B cell (primary cell): ENCODE results near the gene SLC6A6. TPM values are rescaled to one million over a fixed set of nuclear protein-coding genes. Genes with fewer than 3 reads are reported as not detected.

Experiments used
- ATAC-seq: fragments of 200-7000 bp; cut with Tn5 transposase; one replicate; pipeline ENCODE4 v1.10.0; 2021; ENCODE audit warnings: low read depth, mild to moderate bottlenecking, moderate number of reproducible peaks, moderate library complexity
- CTCF ChIA-PET: fragments of 350-600 bp; sonication (Branson Sonifier 250); formaldehyde crosslinking; loops from one replicate; lab custom pipeline; 2021; ENCODE audit warnings: antibody characterized with exemption, inconsistent platforms; lab: Charles Lee
- POLR2A ChIA-PET: fragments of 350-600 bp; sonication (Branson Sonifier 250); formaldehyde crosslinking; loops from one replicate; lab custom pipeline; 2021; ENCODE audit warnings: antibody characterized with exemption; lab: Charles Lee
- DNase-seq: peaks from one replicate; pipeline ENCODE4 v3.0.0; 2013
- H2AFZ ChIP-seq: 2 replicates; pipeline ENCODE4 v1.6.1; 2012; ENCODE audit warnings: mild to moderate bottlenecking, low read depth, low read length; ENCODE audit not compliant: insufficient read depth, poor library complexity, severe bottlenecking
- H3K27ac ChIP-seq, 2 donors: 1 replicate in 1 of 2; 2 replicates in 1 of 2; pipeline ENCODE4 v1.5.1; 2012 to 2013; ENCODE audit warnings: low read length in 2 of 2, mild to moderate bottlenecking in 2 of 2, moderate library complexity in 1 of 2
- H3K27me3 ChIP-seq, 4 experiments: fragments of 200-600 bp in 1 of 4; sonication (generic) in 1 of 4; replicated peaks in 1 of 4; 1 replicate in 2 of 4; 2 replicates in 2 of 4; pipeline versions ENCODE4 v1.6.1 to v1.7.0; 2013 to 2016; ENCODE audit warnings: low read length in 3 of 4, mild to moderate bottlenecking in 2 of 4, mixed read lengths in 1 of 4, moderate library complexity in 1 of 4; ENCODE audit not compliant: insufficient read depth in 4 of 4, control insufficient read depth in 3 of 4; ENCODE audit errors: control extremely low read depth in 1 of 4
- H3K36me3 ChIP-seq, 2 experiments: replicated peaks in 1 of 2; 1 replicate in 1 of 2; 2 replicates in 1 of 2; pipeline versions ENCODE4 v1.6.1 to v1.7.1; 2013; ENCODE audit warnings: low read length in 1 of 2; ENCODE audit not compliant: insufficient read depth in 2 of 2, control insufficient read depth in 1 of 2; ENCODE audit errors: control extremely low read depth in 1 of 2, extremely low read depth in 1 of 2
- H3K4me1 ChIP-seq, 2 donors: fragments of 200-600 bp in 1 of 2; sonication (generic) in 1 of 2; 1 replicate in 1 of 2; 2 replicates in 1 of 2; pipeline versions ENCODE4 v1.5.1 to v1.6.1; 2013 to 2017; ENCODE audit warnings: low read length in 2 of 2; ENCODE audit not compliant: control insufficient read depth in 2 of 2, insufficient read depth in 2 of 2
- H3K4me2 ChIP-seq: replicated peaks from 2 replicates; pipeline ENCODE3; 2012; ENCODE audit warnings: mild to moderate bottlenecking, low read depth, low read length; ENCODE audit not compliant: poor library complexity, severe bottlenecking
- H3K4me3 ChIP-seq, 5 experiments: fragments of 200-600 bp in 1 of 5; sonication (generic) in 1 of 5; 1 replicate in 3 of 5; 2 replicates in 2 of 5; pipeline versions ENCODE4 v1.5.1 to v1.7.0; 2011 to 2016; ENCODE audit warnings: low read length in 4 of 5, mild to moderate bottlenecking in 4 of 5, low read depth in 2 of 5, control low read depth in 1 of 5, moderate library complexity in 1 of 5; ENCODE audit not compliant: insufficient read depth in 1 of 5; ENCODE audit errors: control extremely low read depth in 1 of 5, extremely low read depth in 1 of 5
- H3K79me2 ChIP-seq: fragments of 200-600 bp; sonication (generic); one replicate; pipeline ENCODE4 v1.6.0; 2016; ENCODE audit warnings: low read length; ENCODE audit not compliant: control insufficient read depth, insufficient read depth
- H3K9ac ChIP-seq: fragments of 200-600 bp; sonication (generic); 2 replicates; pipeline ENCODE4 v1.6.1; 2017; ENCODE audit warnings: mild to moderate bottlenecking, low read length, moderate library complexity
- H3K9me3 ChIP-seq, 3 donors: one replicate each; pipeline versions ENCODE4 v1.6.1 to v1.7.1; 2013; ENCODE audit warnings: low read length in 2 of 3; ENCODE audit not compliant: control insufficient read depth in 2 of 3, insufficient read depth in 1 of 3; ENCODE audit errors: control extremely low read depth in 1 of 3
- H4K20me1 ChIP-seq: 2 replicates; pipeline ENCODE4 v1.6.0; 2012; ENCODE audit warnings: mild to moderate bottlenecking, low read length; ENCODE audit not compliant: insufficient read depth, control insufficient read depth, poor library complexity, severe bottlenecking
- H3K27ac Mint-ChIP-seq: one replicate; pipeline ENCODE4 v1.8.0; 2021; ENCODE audit warnings: mixed read lengths
- H3K27me3 Mint-ChIP-seq: one replicate; pipeline ENCODE4 v1.8.0; 2021; ENCODE audit warnings: mixed read lengths
- H3K4me1 Mint-ChIP-seq: one replicate; pipeline ENCODE4 v1.8.0; 2021; ENCODE audit warnings: mixed read lengths
- H3K4me3 Mint-ChIP-seq: one replicate; pipeline ENCODE4 v1.8.0; 2021; ENCODE audit warnings: mixed read lengths
- H3K9me3 Mint-ChIP-seq: one replicate; pipeline ENCODE4 v1.8.0; 2022; ENCODE audit warnings: mixed read lengths; ENCODE audit not compliant: insufficient read depth
- EZH2 ChIP-seq: IDR thresholded peaks from 2 replicates; pipeline ENCODE4 v1.6.1; 2012; ENCODE audit warnings: borderline replicate concordance, low read depth, mild to moderate bottlenecking, moderate library complexity, low read length; ENCODE audit not compliant: insufficient read depth, poor library complexity, severe bottlenecking
- WGBS: methylation state at CpG from one replicate; pipeline ENCODE4 v1.1.5; 2013; ENCODE audit warnings: missing lambda C conversion rate; ENCODE audit not compliant: insufficient coverage; 5-methylcytosine and 5-hydroxymethylcytosine counted together
- intact Hi-C: fragments of 100-400 bp; cut with micrococcal nuclease; formaldehyde crosslinking; loops from one replicate; pipeline ENCODE4 v1.10.0; 2022
- polyA plus RNA-seq: library from polyadenylated mRNA; depleted of rRNA; stranded (reverse); fragments of >200 nt; gene quantifications from 2 replicates; pipeline ENCODE4 v1.2.3, GENCODE V29; 2012
- total RNA-seq, 2 donors: library from RNA; stranded (reverse); fragments of 120-200 nt in 1 of 2; gene quantifications; 1 replicate in 1 of 2; 2 replicates in 1 of 2; pipeline versions ENCODE4 v1.2.3 to v1.2.4, GENCODE V29; 2013 to 2022
- TF ChIP-seq, protein P1 (sequence below): fragments of 200-600 bp; IDR thresholded peaks from one replicate; pipeline ENCODE4 v1.8.0; 2022; ENCODE audit warnings: antibody characterized with exemption, mild to moderate bottlenecking

SLC6A6 gene
- total and polyA plus RNA-seq, 2 donors (not counting 1 experiment from before 2014, with no cell fraction given), result 34.2 to 48.7 TPM

GRCh38 chr3:14467814-14468620 lies 65.6 kb downstream of the SLC6A6 start:
- no peak overlapping the region for H3K4me3 ChIP-seq
- intact Hi-C loops, result loop anchor here (1.0 kb wide), 4 partner anchors 36 to 265 kb away; partner anchors contain the start of gene SLC6A6
- H3K4me2 ChIP-seq, result no peak overlapping the region
- peaks cover 0 to 56% of the 10 kb centered on the region in 2 experiments for H3K36me3 ChIP-seq
- POLR2A ChIA-PET, result interaction anchor here (0.9 kb wide), 1 partner anchor 31 kb away, joined by 3 read pairs; no protein-coding TSS in a partner anchor
- peaks cover 2% of the 10 kb centered on the region for H3K4me1 Mint-ChIP-seq
- no peak overlapping the region for H3K27ac Mint-ChIP-seq
- no peaks in the 10 kb centered on the region for H4K20me1 ChIP-seq
- H3K9me3 Mint-ChIP-seq, result no peaks in the 10 kb centered on the region
- 72% methylated on average over 7 of the region's 15 CpGs for WGBS
- H3K4me3 Mint-ChIP-seq, result no peak overlapping the region
- TF ChIP-seq EZH2, result no peak
- TF ChIP-seq, protein P1, sequence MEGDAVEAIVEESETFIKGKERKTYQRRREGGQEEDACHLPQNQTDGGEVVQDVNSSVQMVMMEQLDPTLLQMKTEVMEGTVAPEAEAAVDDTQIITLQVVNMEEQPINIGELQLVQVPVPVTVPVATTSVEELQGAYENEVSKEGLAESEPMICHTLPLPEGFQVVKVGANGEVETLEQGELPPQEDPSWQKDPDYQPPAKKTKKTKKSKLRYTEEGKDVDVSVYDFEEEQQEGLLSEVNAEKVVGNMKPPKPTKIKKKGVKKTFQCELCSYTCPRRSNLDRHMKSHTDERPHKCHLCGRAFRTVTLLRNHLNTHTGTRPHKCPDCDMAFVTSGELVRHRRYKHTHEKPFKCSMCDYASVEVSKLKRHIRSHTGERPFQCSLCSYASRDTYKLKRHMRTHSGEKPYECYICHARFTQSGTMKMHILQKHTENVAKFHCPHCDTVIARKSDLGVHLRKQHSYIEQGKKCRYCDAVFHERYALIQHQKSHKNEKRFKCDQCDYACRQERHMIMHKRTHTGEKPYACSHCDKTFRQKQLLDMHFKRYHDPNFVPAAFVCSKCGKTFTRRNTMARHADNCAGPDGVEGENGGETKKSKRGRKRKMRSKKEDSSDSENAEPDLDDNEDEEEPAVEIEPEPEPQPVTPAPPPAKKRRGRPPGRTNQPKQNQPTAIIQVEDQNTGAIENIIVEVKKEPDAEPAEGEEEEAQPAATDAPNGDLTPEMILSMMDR, result peak; percentile 89
- H3K9me3 ChIP-seq, result no peaks in the 10 kb centered on the region
- no peaks in the 10 kb centered on the region for H3K27me3 ChIP-seq
- H3K27ac ChIP-seq, result no peak overlapping the region
- no peak overlapping the region for H3K9ac ChIP-seq
- H3K4me1 ChIP-seq, result no peaks in the 10 kb centered on the region
- no peaks in the 10 kb centered on the region for H3K79me2 ChIP-seq
- ATAC-seq (peak; percentile 90), DNase-seq (peak; percentile 71)
- CTCF ChIA-PET, result interaction anchor here (0.7 to 4.4 kb wide), 38 partner anchors 9 to 573 kb away, joined by 3 to 124 read pairs (median 4); partner anchors contain the start of gene SLC6A6
- no peak overlapping the region for H2AFZ ChIP-seq
- no peaks in the 10 kb centered on the region for H3K27me3 Mint-ChIP-seq

GRCh38 chr3:14468621-14468981 lies 66.2 kb downstream of the SLC6A6 start:
- ATAC-seq (no peak), DNase-seq (no peak)
- 96% methylated on average over 13 of the region's 13 CpGs for WGBS
- Histone ChIP-seq H3K36me3 (peaks cover 0 to 60% of the 10 kb centered on the region in 2 experiments), H3K4me1 (no peaks in the 10 kb centered on the region), H3K4me3 (no peak overlapping the region), H4K20me1 (no peaks in the 10 kb centered on the region), H3K79me2 (no peaks in the 10 kb centered on the region), H2AFZ (no peak overlapping the region), H3K9me3 (no peaks in the 10 kb centered on the region), H3K4me2 (no peak overlapping the region), H3K9ac (no peak overlapping the region), H3K27me3 (no peaks in the 10 kb centered on the region), H3K27ac (no peak overlapping the region)
- H3K4me3 Mint-ChIP-seq, result no peak overlapping the region
- intact Hi-C loops, result loop anchor here (1.0 kb wide), 4 partner anchors 36 to 265 kb away; partner anchors contain the start of gene SLC6A6
- H3K27ac Mint-ChIP-seq, result no peak overlapping the region
- H3K9me3 Mint-ChIP-seq, result no peaks in the 10 kb centered on the region
- POLR2A ChIA-PET, result interaction anchor here (0.9 kb wide), 1 partner anchor 32 kb away, joined by 3 read pairs; no protein-coding TSS in a partner anchor
- H3K4me1 Mint-ChIP-seq, result peaks cover 2% of the 10 kb centered on the region
- CTCF ChIA-PET, result interaction anchor here (0.7 to 4.4 kb wide), 20 partner anchors 9 to 573 kb away, joined by 3 to 124 read pairs (median 4); partner anchors contain the start of gene SLC6A6
- TF ChIP-seq EZH2, result no peak
- TF ChIP-seq, protein P1, result no peak
- H3K27me3 Mint-ChIP-seq, result no peaks in the 10 kb centered on the region
